EH (cell line): ENCODE results near the gene SDC1.

Experiments
- DNase-seq: peaks from one replicate; pipeline ENCODE4 v3.0.0-alpha.2; 2015; ENCODE audit warnings: low read depth

SDC1 gene

GRCh38 chr2:20227894-20228505 lies 3.1 kb upstream of the SDC1 start:
- no peak for DNase-seq

- no peak for DNase-seq
These were observed 1.2 kb upstream of the SDC1 start for GRCh38 chr2:20226152-20226545.

DNA sequence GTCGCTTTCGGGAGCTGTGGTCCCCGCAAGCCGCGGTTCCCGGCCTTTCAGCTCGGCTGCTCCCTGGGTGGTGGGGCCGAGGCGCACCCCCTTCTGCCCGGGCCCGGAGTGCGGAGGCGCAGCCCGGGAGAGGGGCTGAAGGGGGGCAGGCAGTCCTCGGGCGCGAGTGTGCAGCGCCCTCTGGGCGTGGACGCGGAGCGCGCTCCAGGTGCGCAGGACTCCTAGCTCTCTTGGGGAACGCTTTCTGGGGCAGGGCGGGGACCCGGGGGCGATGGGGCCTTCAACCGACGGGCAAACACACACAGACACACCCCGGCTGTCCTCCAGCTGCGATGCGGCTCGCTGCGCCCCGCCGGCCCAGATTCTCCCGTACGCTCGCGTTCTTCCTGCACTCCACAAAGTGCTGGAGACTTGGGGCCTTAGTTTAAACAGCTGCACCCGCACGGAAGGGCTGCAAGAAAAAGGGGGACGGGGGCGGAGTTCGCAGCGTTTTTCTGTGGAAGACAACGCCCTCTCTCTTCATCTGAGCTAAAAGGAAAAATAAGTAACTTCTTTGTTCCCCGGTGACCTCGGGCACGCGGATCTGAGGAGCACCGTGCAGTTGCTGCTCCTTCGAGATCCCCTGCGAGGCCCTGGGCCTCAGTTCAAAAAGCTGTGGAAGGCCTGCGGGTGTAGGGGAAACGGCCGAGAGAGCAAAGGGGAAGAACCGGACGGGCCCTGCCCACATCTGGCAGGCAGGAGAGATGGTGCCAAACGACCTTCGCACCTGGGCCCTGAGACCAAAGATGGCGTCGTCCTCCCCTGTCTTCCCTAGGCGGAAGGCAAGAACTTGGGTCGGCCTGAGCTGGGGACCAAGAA lies 593 bp upstream of the SDC1 start:
- DNase-seq, result peak; percentile 56

DNA sequence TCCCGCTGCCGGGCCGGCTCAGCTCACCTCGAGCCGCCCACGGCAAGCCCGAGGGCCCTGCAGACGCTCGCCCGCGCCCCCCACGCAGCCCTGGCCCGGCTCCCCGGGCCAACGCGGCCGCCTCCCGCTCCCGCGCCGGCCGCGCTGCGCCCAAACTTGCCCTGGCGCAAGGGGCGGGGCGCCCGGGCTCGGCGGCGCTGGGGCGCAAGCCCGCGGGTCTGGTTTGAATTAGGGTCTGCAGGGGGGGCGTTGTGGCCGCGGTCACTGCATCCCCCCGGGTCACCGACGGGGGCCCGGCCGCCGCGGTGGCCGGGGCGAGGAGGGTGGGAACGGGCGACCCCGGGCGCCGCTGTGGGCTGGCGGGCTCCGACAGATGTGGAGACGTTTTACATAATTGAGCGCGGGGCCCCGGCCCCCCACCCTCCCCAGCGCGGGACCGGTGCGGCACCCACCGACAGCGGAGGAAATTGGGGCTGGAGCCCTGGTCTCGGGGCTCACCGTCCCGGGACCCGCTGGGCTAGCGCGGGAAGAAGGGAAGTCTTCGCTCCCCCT lies 690 bp downstream of the SDC1 start:
- DNase-seq, result no peak

DNA sequence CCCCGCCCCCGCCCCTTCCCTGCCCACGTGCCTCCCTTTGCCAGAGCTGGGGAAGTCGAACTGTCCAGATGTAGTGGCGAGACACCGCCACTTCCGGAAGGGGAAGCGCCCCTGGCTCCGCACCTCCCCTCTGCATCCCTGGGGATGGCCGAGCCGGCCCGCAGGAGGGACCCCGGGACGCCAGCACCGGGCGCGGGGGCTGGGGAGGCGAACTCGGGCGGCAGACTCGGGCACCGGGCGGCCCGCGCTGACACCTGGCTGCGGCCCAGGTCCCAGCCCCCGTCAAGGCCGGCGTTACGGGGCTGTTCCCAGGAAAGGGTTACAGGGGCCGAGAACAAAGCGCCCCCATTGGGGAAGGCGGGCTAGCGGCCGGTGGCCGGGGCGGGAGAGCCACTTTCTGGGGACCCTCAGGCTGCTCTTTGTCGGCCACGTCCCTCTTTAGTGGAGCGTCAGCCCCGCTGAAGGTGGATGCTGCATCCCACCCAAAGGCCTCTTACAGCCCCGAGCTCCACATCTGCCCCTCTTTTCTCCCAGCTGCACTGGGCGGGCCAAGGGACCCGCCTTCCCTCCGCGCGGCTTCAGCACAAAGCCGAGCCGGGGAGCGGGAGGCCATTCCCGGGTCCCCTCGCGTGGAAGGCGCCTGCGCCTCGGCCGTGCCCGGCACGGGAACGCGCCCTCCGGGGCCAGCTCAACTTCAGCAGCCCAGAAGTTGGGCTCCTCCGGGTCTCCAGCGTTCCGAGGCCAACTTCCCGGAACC lies 1.3 kb downstream of the SDC1 start:
- peak; percentile 59 for DNase-seq

DNA sequence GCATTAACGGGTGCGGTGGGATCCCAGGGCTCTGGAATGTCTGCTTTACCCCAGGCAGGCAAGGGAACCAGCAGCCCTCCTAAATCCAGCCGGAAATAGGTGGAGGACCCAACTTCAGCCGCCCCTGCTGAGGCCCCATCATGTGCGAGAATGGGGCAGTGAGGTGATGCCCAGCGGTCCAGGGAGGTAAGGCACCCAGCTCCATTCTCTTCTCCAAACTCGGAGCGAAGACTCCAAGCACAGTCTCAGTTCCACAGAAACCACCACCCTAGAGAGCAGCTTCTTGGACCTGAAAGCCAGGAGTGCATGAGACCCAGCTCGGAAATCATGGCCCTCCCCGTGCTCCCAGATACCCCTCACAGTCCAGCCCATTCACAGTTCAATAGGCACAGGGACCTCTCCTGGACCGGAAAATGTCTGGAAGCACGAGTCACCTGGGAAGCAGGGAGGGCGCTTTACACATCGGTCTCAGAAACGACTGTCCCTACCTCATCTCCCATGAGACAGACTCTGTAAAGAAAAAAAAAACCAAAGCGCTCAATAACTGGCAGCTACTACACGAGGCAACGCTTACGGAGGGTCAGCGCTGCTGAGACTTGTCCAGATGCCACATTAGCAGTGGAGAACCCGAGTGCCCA lies 2.0 kb downstream of the SDC1 start:
- no peak for DNase-seq

DNA sequence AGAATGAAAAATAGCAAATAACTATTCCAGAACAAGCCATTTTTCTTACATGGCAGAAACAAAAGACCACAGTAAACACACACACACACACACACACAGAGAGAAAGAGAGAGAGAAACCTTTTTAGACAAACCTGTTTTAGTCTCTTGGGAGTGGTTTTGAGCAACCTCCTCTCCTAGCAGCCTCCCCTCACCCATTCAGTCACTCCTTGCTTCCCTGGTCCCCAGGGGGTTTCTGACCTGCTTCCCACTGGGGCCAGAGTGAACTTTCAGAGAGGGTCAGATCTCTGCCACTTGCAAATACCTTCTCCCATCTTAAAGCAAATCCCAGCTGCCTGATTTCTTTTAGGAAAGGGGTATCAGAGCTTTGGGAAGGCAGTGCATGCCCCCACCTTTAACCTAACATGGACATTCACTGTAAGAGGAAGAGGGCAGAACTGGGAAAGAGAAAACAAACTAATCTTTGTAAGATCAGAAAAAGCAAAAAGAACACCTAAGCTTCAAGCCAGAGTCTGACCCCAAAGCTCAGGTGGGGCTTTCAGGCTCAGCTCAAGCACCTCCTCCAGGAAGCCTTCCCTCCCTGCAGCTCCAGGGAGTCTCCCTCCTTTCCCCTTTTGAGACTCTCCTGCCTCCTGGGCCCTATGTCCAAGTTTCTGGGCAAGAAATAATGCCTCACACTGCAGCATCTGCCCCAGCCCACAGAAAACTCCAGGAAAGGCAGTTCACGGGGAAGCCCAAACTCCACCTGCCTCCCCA lies 2.7 kb downstream of the SDC1 start:
- no peak for DNase-seq

- DNase-seq, result peak; percentile 92
These were observed 3.4 kb downstream of the SDC1 start for GRCh38 chr2:20221555-20221973.

DNA sequence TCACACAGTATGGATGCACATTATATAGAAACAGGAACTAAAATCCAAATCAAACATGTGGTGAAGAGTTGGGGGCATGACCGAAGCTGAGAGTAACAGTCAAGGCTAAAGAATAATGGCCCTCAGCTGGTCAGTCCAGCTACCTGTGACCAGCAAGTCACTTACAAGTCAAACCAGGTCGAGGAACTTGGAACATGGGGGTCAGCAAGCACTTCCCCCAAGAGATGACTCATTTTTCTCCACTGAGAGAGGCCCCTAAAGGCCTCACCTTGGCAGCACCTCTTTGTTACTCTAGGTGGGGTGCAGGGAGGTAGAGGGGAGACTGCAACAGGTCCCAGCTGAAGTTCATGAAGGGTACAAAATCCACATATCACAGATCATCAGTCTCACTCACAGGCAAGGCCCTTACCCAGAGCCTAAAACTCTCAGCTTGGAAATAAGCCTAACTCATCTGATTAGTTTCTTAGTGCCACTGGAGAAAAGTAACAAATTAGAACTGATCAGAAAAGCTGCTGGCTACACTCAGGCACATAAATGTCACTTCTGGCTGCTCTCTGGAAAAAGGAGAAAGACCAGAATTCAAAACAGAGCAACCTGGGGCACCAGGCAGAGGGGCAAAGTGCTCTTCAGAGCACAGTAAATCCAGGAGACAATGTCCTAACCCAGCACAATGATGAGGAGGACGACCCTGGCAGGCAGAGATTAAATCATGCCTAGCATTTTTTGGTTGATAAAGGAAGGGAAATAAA lies 4.0 kb downstream of the SDC1 start:
- DNase-seq, result no peak

GRCh38 chr2:20219763-20220380 lies 5.1 kb downstream of the SDC1 start:
- no peak for DNase-seq

GRCh38 chr2:20218331-20219320 lies 6.3 kb downstream of the SDC1 start:
- DNase-seq, result no peak

GRCh38 chr2:20217041-20217970 lies 7.6 kb downstream of the SDC1 start:
- no peak for DNase-seq

GRCh38 chr2:20216130-20217025 lies 8.6 kb downstream of the SDC1 start:
- DNase-seq, result no peak

DNA sequence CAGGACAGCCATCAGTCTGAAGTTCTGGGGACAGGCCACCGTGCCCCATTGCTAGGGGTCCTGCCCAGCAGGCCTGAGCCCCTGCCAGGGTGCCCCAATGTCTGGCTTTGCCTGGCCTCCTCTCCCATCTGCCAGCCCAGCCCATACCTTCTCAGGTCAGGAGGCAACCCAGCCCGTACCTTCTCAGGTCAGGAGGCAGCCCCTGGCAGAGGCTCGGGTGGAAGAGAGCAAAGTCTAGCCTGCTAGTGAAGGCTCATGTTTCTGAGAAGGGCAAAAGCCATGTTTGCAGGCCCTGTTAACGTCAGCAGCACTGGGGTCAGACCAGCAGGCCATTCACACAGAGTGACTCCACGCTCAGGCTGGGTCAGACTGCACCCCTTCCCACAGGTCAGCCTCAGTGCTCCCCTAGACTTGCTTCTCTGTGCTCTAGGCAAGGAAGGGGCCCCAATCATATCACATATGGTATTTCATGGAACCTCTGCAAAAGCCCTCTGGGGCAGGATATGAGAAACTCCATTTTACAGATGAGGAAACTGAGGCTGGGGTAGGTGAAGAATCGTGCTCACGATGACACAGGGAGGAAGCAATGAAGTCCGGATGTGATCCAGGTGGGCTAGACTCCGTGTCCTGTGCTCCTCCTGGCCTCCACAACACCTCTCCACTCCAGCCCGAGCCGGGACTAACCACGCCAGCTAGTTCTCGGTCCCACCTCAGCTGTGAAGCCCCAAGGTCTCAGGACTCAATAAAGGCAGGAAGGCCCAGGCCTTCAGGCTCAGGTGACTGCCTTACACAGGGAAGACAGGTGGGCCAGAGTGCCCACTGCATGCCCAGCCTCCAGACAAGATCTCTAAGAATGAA lies 9.5 kb downstream of the SDC1 start:
- DNase-seq, result no peak

DNA sequence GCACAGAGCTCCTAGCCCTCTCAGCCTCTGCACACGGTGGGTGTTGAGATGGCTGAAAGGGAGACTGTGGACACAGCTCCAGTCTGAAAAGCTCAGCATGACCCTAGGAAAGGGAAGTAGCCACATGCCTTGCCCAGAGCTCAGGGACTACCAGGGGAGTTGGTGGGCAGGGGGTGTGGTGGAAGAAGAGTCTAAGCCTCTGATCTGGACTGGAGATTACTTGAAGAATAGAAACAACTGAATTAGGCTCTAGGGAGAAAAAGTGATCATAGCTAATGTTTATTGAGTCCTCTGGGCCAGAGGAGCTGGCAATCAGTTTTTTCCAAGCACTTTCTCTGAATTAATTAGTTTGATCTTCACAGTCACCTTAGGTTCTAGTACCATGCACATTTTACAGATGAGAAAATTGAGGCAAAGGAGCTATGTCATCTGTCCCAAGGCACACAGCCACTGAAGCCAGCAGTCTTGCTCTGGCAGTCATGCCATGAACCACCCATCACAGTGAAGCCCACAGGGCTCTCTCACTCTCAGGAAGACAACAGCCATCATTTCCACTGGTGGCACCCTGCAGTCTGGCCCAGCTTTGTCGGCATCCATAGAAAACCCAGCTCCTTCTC lies 10.3 kb downstream of the SDC1 start:
- no peak for DNase-seq
